HepG2 (cell line): Measurements from ENCODE around the gene PTPN3. TPM values are rescaled to one million over a fixed set of nuclear protein-coding genes. Genes with fewer than 3 reads are reported as not detected.

ENCODE experiments used
- ATAC-seq: fragments of 200-7000 bp; cut with Tn5 transposase; 3 replicates; pipeline ENCODE4 v1.9.1; 2020; ENCODE audit warnings: mild to moderate bottlenecking, moderate library complexity
- BruUV-seq: library from RNA; stranded (reverse); fragments of 400-500 nt; replicated peaks from 2 replicates; lab custom pipeline; 2021; lab: Mats Ljungman, UMichigan
- CTCF ChIA-PET: fragments of 300-600 bp; formaldehyde crosslinking; extraction: SDS; loops from one replicate; lab custom pipeline; 2021; ENCODE audit warnings: low total read pairs, inconsistent platforms, low intra/inter-chr PET ratio; lab: Yijun Ruan, JAX
- POLR2A ChIA-PET: fragments of 350-600 bp; sonication (Branson Sonifier 250); formaldehyde crosslinking; loops from one replicate; lab custom pipeline; 2020; ENCODE audit warnings: antibody characterized with exemption, inconsistent platforms; lab: Yijun Ruan, JAX
- DNase-seq: peaks from one replicate; pipeline ENCODE4 v3.0.0-alpha.2; 2015; ENCODE audit warnings: low spot score
- FAIRE-seq: peaks from 3 replicates; lab custom pipeline; 2011; peaks lifted over from hg19 to GRCh38; lab: Jason Lieb, UNC
- H2AFZ ChIP-seq: one replicate; pipeline ENCODE4 v1.6.1; 2011; ENCODE audit warnings: low read length, inconsistent platforms
- H3K27ac ChIP-seq: fragments of 300-600 bp; 3 replicates; pipeline ENCODE4 v1.8.0; 2011; ENCODE audit warnings: mixed run types, mild to moderate bottlenecking, mixed read lengths, low read length, inconsistent platforms; ENCODE audit not compliant: insufficient read depth; ENCODE audit errors: extremely low read length
- H3K27me3 ChIP-seq, 2 experiments: fragments of 200-600 bp in 1 of 2; 2 replicates in 1 of 2; 3 replicates in 1 of 2; pipeline versions ENCODE4 v1.6.0 to v1.8.0; 2011; ENCODE audit warnings: low read length in 2 of 2, mild to moderate bottlenecking in 2 of 2, moderate library complexity in 2 of 2, inconsistent platforms in 1 of 2; ENCODE audit not compliant: insufficient read depth in 2 of 2, control insufficient read depth in 1 of 2
- H3K36me3 ChIP-seq, 2 experiments: fragments of 200-600 bp in 1 of 2; replicated peaks in 1 of 2; 2 replicates in 1 of 2; 3 replicates in 1 of 2; pipeline versions ENCODE4 v1.5.1 to v1.8.0; 2011; ENCODE audit warnings: low read length in 2 of 2, inconsistent platforms in 1 of 2; ENCODE audit not compliant: insufficient read depth in 2 of 2, control insufficient read depth in 1 of 2
- H3K4me1 ChIP-seq: 2 replicates; pipeline ENCODE4 v1.5.1; 2012; ENCODE audit warnings: low read length, inconsistent platforms; ENCODE audit not compliant: insufficient read depth
- H3K4me2 ChIP-seq: 2 replicates; pipeline ENCODE4 v1.6.0; 2011; ENCODE audit warnings: low read depth, low read length, inconsistent platforms
- H3K4me3 ChIP-seq, 3 experiments: fragments of 200-600 bp in 1 of 3; sonication (generic), shearing (Covaris generic) in 1 of 3; replicated peaks in 1 of 3; 2 replicates each; pipeline ENCODE4 v1.5.1; 2011 to 2016; ENCODE audit warnings: low read length in 3 of 3, inconsistent platforms in 2 of 3, low read depth in 2 of 3, mild to moderate bottlenecking in 2 of 3, control low read depth in 1 of 3, mixed read lengths in 1 of 3; ENCODE audit not compliant: insufficient read depth in 1 of 3
- H3K79me2 ChIP-seq: one replicate; pipeline ENCODE4 v1.6.1; 2011; ENCODE audit warnings: low read length, inconsistent platforms; ENCODE audit not compliant: insufficient read depth
- H3K9ac ChIP-seq: 2 replicates; pipeline ENCODE4 v1.6.0; 2011; ENCODE audit warnings: mild to moderate bottlenecking, low read depth, low read length, inconsistent platforms; ENCODE audit not compliant: insufficient read depth
- H3K9me3 ChIP-seq: 2 replicates; pipeline ENCODE4 v1.5.1; 2012; ENCODE audit warnings: mild to moderate bottlenecking, low read length
- H4K20me1 ChIP-seq: 2 replicates; pipeline ENCODE4 v1.6.0; 2011; ENCODE audit warnings: inconsistent platforms, mild to moderate bottlenecking, low read length, moderate library complexity; ENCODE audit not compliant: insufficient read depth
- ADNP ChIP-seq: sonication (generic); formaldehyde crosslinking; IDR thresholded peaks from 2 replicates; pipeline ENCODE4 v1.4.0; 2020; ENCODE audit warnings: missing genetic modification reagents
- JUN ChIP-seq: sonication (generic); formaldehyde crosslinking; IDR thresholded peaks from 2 replicates; pipeline ENCODE4 v1.4.0; 2020; ENCODE audit warnings: mild to moderate bottlenecking, missing genetic modification reagents
- KDM1A ChIP-seq: IDR thresholded peaks from 2 replicates; pipeline ENCODE4 v1.6.1; 2016; ENCODE audit warnings: missing compliant biosample characterization
- MEIS1 ChIP-seq: sonication (generic); formaldehyde crosslinking; IDR thresholded peaks from 2 replicates; pipeline ENCODE4 v1.9.0; 2021; ENCODE audit warnings: mild to moderate bottlenecking, missing genetic modification reagents, moderate library complexity, borderline replicate concordance
- POLR2G ChIP-seq: fragments of 200-400 bp; formaldehyde crosslinking; IDR thresholded peaks from 2 replicates; pipeline ENCODE4 v1.6.1; 2018; ENCODE audit warnings: mild to moderate bottlenecking, low read depth, low read length, moderate library complexity
- REL ChIP-seq: sonication (generic); formaldehyde crosslinking; conservative IDR thresholded peaks from 2 replicates; pipeline ENCODE4 v1.8.0; 2022; ENCODE audit warnings: mild to moderate bottlenecking, missing genetic modification reagents, moderate library complexity
- RFXAP ChIP-seq: sonication (generic); formaldehyde crosslinking; IDR thresholded peaks from 2 replicates; pipeline ENCODE4 v1.4.0; 2020; ENCODE audit warnings: missing genetic modification reagents, borderline replicate concordance
- SNAPC2 ChIP-seq: sonication (generic); formaldehyde crosslinking; IDR thresholded peaks from 2 replicates; pipeline ENCODE4 v1.8.1; 2022; ENCODE audit warnings: mild to moderate bottlenecking, missing genetic modification reagents
- ZMYM3 ChIP-seq: sonication (generic); formaldehyde crosslinking; IDR thresholded peaks from 2 replicates; pipeline ENCODE4 v1.5.1; 2020; ENCODE audit warnings: mild to moderate bottlenecking, missing genetic modification reagents
- ZNF232 ChIP-seq: sonication (generic); formaldehyde crosslinking; IDR thresholded peaks from 2 replicates; pipeline ENCODE4 v1.4.0; 2020; ENCODE audit warnings: missing genetic modification reagents, borderline replicate concordance
- ZNF337 ChIP-seq: sonication (generic); formaldehyde crosslinking; IDR thresholded peaks from 2 replicates; pipeline ENCODE4 v1.5.1; 2020; ENCODE audit warnings: missing genetic modification reagents, low read depth, mild to moderate bottlenecking, borderline replicate concordance
- WGBS: methylation state at CpG from one replicate; pipeline ENCODE4 v1.1.6; 2017; ENCODE audit warnings: low lambda C conversion rate; 5-methylcytosine and 5-hydroxymethylcytosine counted together
- in situ Hi-C: cut with HindIII; loops from 2 replicates; pipeline ENCODE4 v1.10.0; 2017; ENCODE audit warnings: low pct_unique_long_range_greater_than_20kb; ENCODE audit not compliant: extremely low pct_ligation_motif_present
- intact Hi-C: fragments of 100-400 bp; cut with micrococcal nuclease; formaldehyde crosslinking; loops from one replicate; pipeline ENCODE4 v1.10.0; 2022; ENCODE audit not compliant: unreplicated experiment
- polyA plus RNA-seq, 8 experiments: library from polyadenylated mRNA; depleted of rRNA in 3 of 8; stranded (reverse) in 7 of 8; unstranded in 1 of 8; fragments of >200 nt; fragmentation: Illumina TruSeq in 4 of 8; extraction: Trizol in 4 of 8; gene quantifications; 2 replicates each; pipeline versions ENCODE4 v1.2.1 to v1.2.3, GENCODE V29; 2011 to 2016; ENCODE audit warnings: low read depth in 4 of 8, missing spikeins in 1 of 8, mixed read lengths in 1 of 8; ENCODE audit not compliant: insufficient read depth in 1 of 8
- total RNA-seq, 5 experiments: library from RNA; depleted of rRNA; stranded (reverse); fragments of >200 nt; fragmentation: Illumina TruSeq; extraction: Trizol; gene quantifications; 2 replicates each; pipeline ENCODE4 v1.2.3, GENCODE V29; 2016; ENCODE audit warnings: low read depth in 1 of 5
- TF ChIP-seq, protein P1 (sequence below): sonication (generic); formaldehyde crosslinking; IDR thresholded peaks from 2 replicates; pipeline ENCODE4 v1.5.1; 2020; ENCODE audit warnings: mild to moderate bottlenecking, moderate library complexity, missing genetic modification reagents
- TF ChIP-seq, protein P2 (sequence below): sonication (generic); formaldehyde crosslinking; IDR thresholded peaks from 2 replicates; pipeline ENCODE4 v1.5.0; 2020; ENCODE audit warnings: mild to moderate bottlenecking, missing genetic modification reagents

Gene PTPN3
- total and polyA plus RNA-seq, 2 of the 13 experiments (the other 11 are each of a cell fraction or from before 2014, with no cell fraction given): 5.6 to 20.5 TPM

DNA sequence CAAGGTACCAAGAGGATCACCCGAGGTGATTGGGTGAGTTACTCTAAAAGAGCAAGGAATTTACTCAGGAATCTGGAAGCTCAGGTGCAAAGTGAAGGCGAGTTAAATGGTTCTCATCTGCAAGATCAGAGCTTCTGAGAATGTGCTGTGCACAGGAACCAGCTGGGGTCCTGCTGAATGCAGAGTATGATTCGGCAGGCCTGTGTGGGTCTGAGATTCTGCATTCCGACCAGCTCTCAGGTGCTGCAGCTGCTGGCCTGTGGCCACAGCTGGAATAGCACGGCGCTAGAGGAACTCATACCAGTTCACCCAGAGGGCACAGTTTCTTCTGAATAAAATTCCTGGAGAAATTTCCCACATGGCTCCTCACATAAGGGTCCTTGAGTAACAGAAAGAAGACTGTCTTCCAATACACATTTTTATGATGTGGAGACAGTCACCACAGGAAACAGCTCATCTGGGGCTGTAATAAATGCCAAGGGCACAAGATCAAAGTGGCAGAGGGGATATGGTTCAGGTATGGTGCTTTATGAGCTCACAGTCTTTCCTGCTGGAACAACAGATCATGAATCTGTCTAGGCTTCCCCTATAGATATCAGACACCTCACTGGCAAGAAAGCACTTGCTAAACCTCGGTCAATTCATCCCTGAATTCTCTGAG lies 83.9 kb downstream of the PTPN3 start:
- H3K9ac ChIP-seq: no peak overlapping the region
- DNase-seq (no peak), FAIRE-seq (no peak), ATAC-seq (peak; percentile 47; the same call in 1 of the 3 replicates)
- no TSS peak for BruUV-seq
- H4K20me1 ChIP-seq: no peaks in the 10 kb centered on the region
- WGBS: 86% methylated on average over 5 of the region's 7 CpGs
- peaks cover 9 to 26% of the 10 kb centered on the region in 2 experiments; a peak in 4 of 5 replicates for H3K36me3 ChIP-seq
- in situ Hi-C loops: no loop called here
- no peak overlapping the region for H3K27ac ChIP-seq
- no peak overlapping the region for H2AFZ ChIP-seq
- intact Hi-C loops: no loop called here
- ChIA-PET POLR2A (no interaction called here), CTCF (no interaction called here)
- no peaks in the 10 kb centered on the region for H3K79me2 ChIP-seq
- no peaks in the 10 kb centered on the region for H3K27me3 ChIP-seq
- no peak for TF ChIP-seq RFXAP (CRISPR knock-in tag)
- no peak for TF ChIP-seq ZNF232 (CRISPR knock-in tag)
- TF ChIP-seq KDM1A: no peak
- no peak for TF ChIP-seq ZNF337 (CRISPR knock-in tag)
- TF ChIP-seq ZMYM3: no peak
- no peak for TF ChIP-seq ADNP (CRISPR knock-in tag)
- no peak for TF ChIP-seq REL (CRISPR knock-in tag)
- TF ChIP-seq, protein P1, sequence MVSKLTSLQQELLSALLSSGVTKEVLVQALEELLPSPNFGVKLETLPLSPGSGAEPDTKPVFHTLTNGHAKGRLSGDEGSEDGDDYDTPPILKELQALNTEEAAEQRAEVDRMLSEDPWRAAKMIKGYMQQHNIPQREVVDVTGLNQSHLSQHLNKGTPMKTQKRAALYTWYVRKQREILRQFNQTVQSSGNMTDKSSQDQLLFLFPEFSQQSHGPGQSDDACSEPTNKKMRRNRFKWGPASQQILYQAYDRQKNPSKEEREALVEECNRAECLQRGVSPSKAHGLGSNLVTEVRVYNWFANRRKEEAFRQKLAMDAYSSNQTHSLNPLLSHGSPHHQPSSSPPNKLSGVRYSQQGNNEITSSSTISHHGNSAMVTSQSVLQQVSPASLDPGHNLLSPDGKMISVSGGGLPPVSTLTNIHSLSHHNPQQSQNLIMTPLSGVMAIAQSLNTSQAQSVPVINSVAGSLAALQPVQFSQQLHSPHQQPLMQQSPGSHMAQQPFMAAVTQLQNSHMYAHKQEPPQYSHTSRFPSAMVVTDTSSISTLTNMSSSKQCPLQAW (CRISPR knock-in tag): no peak
- TF ChIP-seq MEIS1 (CRISPR knock-in tag): no peak
- TF ChIP-seq, protein P2, sequence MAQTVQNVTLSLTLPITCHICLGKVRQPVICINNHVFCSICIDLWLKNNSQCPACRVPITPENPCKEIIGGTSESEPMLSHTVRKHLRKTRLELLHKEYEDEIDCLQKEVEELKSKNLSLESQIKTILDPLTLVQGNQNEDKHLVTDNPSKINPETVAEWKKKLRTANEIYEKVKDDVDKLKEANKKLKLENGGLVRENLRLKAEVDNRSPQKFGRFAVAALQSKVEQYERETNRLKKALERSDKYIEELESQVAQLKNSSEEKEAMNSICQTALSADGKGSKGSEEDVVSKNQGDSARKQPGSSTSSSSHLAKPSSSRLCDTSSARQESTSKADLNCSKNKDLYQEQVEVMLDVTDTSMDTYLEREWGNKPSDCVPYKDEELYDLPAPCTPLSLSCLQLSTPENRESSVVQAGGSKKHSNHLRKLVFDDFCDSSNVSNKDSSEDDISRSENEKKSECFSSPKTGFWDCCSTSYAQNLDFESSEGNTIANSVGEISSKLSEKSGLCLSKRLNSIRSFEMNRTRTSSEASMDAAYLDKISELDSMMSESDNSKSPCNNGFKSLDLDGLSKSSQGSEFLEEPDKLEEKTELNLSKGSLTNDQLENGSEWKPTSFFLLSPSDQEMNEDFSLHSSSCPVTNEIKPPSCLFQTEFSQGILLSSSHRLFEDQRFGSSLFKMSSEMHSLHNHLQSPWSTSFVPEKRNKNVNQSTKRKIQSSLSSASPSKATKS: no peak
- TF ChIP-seq JUN: no peak
- no peak for TF ChIP-seq SNAPC2
- TF ChIP-seq POLR2G: no peak
- TF ChIP-seq, all 625 proteins: peak for 0
- no peaks in the 10 kb centered on the region for H3K4me1 ChIP-seq
- no peak overlapping the region for H3K4me3 ChIP-seq
- H3K4me2 ChIP-seq: no peak overlapping the region
- no peaks in the 10 kb centered on the region for H3K9me3 ChIP-seq
